HG03457 (cell line): ENCODE measurements around the gene FOXP4.

Experiments
- ATAC-seq: cut with Tn5 transposase; IDR thresholded peaks from one replicate; pipeline ENCODE4 v1.9.1; 2021; ENCODE audit warnings: moderate number of reproducible peaks; ENCODE audit not compliant: unreplicated experiment

The FOXP4 gene

GRCh38 chr6:41580690-41581089 lies 34.5 kb downstream of the FOXP4 start:
- ATAC-seq = no peak

- ATAC-seq = no peak
These were observed 35.3 kb downstream of the FOXP4 start for GRCh38 chr6:41581381-41581991.

DNA sequence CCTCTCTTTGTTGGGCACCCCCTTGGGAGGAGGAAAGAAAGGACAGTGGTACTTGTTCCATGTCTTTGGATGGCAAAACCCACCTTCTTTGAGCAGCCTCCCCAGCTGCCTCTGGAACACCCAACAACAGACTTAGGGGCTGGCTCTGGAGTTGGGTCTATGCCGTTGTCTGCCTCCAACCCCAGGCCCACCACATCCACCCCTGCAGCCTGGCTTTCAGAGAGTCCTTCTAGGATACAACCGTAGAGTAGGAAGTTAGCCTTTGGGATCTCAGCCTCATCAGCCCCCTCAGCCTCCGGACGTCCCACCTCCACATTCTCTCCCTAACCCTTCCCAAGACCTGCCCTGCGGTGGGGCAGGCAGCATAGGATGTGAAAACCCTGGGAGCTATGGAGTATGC lies 36.4 kb downstream of the FOXP4 start:
- no peak for ATAC-seq

- ATAC-seq = no peak
These were observed 37.4 kb downstream of the FOXP4 start for GRCh38 chr6:41583565-41583964.

DNA sequence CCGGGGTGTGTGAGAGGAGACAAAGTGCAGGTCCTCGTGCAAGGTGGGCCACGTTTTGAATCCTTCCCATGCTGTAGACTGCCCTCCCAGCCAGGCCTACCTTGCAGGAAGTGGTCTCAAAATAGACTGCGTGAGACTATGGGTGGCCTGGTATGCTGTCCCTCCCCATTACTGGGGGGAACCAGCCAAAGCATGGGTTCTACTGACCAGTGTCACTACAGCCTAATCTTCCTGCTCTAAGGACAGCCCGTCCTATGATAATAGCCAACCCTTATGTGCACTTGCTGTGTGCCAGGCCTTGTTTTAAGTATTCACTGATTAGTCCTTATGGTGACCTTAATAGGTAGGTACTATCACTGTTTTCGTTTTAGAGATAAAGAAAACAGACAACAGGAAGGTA lies 38.0 kb downstream of the FOXP4 start:
- ATAC-seq = no peak

DNA sequence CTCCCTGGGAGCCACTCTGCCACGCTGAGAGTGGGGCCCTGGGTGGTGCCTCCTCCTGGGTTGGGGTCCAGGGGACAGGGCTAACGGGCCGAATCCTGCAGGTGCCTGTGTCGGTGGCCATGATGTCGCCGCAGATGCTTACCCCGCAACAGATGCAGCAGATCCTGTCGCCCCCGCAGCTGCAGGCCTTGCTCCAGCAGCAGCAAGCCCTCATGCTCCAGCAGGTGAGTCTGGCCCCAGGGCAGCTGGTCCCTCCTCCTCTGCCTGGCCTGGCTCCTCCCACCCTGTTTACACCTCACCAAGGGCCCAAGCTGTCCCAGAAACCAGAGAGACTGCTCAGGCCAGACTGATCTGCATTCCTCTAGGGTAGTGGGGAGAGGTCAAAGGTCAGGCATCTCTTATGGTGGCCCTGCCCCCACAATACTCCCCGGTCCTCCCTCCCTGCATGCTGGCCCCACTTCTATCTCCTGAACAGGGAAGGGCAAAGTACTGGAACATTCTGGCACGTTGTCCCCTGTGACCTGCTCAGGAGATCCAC lies 38.6 kb downstream of the FOXP4 start:
- no peak for ATAC-seq

DNA sequence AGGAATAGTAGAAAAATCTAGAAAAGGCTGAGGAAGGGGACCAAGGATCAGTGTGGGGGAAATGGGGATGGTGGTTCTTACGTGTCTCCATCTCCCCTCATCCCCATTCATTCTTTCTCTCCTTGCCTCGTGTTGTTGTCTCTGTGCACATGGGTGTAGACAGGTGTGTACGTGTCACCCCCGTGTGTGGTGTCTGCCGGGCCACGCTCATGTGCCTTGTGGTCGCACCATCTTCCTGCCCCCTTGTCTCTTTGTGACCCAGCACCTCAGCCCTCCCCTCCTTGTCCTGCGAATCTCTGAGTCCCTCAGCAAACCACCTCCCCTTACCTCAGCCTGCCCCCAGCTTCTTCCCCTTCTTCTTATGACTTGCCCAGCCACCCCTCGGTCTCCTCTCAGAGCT lies 39.4 kb downstream of the FOXP4 start:
- no peak for ATAC-seq

DNA sequence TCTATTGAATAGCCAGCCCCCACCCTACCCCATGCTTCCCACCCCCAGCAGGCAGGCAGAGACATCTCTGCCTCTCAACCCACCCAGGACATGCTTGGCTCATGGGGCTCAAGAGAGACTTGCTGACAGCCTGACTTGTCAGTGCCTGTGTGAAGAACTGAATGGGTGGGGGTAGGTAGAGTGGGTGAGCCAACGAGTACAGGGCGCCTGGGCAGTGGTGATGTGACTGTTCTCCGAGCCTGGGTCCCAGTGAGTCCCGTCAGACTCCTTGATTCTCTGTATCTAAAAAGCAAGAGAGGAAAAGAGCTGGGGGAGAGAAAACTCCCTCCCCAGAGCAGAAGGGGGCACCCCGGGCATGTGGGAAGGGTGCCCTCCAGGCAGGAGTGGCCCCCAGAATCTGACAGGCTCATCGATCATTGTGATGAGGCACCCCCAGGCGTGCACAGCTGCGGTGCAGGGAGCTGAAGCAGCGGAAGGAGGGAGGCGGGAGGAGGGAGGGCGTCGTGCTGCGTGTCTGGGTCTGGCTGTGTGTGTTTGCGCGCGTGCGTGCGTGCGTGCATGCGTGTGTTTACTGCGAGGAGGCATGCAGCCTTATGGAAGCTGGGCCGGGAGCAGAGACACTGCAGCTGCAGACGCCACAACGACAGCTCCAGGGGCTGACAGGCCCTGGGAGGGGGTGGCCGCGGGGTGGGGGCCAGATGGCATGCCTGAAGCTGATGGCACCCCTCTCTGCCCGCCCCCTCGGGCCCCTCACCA lies 40.2 kb downstream of the FOXP4 start:
- ATAC-seq = no peak

DNA sequence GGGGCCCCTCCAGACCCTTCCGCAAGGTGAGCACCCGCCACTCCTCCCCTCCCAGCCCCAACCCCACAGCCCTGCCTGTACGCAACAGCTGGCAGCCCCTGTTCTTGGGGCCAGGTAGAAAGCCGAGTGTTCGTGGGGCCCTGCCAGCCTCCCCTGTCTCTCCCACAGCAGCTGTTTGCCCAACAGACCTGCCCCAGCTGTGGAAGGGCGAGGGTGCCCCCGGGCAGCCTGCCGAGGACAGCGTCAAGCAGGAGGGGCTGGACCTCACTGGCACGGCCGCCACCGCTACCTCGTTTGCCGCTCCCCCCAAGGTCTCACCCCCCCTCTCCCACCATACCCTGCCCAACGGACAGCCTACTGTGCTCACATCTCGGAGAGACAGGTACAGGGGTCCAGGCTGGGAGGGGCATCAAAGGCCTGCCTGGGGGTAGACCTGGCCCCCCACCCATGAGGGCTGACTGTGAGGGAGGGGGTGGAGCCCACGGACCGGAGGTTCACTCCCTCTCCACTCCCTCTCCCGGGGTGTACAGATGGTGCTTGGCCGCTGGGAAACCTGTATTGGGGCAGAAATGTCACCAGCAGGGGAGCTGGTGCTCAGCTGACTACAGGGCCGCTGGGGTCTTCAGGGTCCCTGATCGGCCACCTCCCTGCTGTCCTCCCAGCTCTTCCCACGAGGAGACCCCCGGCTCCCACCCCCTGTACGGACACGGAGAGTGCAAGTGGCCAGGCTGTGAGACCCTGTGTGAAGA lies 41.1 kb downstream of the FOXP4 start:
- ATAC-seq = no peak

DNA sequence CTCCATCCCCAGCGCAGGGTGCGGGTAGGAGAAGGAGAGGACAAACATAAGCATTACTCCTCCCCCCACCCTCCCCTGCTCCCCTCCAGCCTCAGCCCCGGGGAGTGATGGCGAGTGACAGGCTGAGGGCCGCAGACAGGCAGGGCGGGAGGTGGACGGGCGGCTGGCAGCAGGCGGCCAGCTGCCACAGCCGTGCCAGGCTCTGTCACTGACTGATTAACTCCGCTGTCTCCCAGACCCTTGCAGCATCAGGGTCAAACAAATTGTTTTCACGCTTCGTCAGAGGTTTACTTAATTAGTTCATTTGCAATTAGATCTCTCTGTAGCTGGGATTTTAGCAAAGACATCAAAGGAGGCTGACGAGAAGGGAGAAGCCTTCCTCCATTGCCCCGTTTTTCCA lies 41.9 kb downstream of the FOXP4 start:
- no peak for ATAC-seq

GRCh38 chr6:41589223-41589622 lies 43.0 kb downstream of the FOXP4 start:
- no peak for ATAC-seq

- ATAC-seq = no peak
These were observed 43.7 kb downstream of the FOXP4 start for GRCh38 chr6:41589636-41590622.

- ATAC-seq = no peak
These were observed 44.9 kb downstream of the FOXP4 start for GRCh38 chr6:41591122-41591521.

DNA sequence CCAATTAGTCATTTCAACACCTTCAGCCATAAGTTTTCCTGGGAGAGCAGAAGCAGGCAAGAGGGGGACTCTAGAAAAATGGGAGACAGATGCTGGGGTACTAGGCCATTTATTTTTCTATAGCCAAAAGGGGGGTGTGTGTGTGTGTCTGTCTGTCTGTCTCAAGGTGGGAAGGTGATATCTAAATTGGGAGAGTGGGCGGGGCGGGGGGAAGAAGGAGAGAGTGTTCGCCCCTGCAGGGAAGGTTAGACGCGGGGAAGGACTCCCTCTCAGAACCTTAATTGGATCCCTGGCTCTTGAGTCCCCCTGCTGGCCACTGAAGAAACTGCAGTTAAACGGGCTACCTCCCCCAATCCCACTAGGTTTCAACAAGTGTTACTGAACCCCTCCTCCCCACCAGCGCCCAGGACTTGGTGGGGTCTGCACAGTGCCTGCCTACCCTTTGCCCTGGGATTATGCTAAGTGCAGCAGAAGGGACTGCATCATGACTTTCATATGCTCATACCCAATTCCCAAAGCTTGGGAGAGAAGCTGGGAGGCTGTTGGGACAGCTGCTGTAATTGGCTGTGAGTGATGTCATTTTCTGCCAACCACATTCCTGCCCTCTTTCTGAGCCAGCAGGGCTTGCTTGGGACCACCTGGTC lies 45.8 kb downstream of the FOXP4 start:
- no peak for ATAC-seq

DNA sequence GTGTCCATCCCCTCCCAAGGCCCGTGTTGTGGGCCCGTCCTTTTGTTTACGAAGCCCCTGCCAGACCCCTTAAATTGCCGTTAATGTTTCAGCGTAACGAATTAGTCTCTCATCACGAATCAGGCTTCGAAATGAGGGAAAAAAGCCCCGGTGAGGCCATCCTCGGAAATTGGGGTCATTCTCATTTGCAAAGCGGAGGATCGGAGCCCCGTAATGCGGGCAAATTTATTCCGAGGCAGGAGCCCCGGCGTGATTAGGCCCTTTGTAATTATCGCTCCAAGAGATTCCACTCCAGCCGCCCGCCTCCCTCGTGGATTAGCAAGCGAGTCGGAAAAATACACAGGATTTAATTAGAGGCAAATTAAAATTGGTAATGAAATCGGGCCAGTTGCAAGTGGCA lies 47.2 kb downstream of the FOXP4 start:
- no peak for ATAC-seq

DNA sequence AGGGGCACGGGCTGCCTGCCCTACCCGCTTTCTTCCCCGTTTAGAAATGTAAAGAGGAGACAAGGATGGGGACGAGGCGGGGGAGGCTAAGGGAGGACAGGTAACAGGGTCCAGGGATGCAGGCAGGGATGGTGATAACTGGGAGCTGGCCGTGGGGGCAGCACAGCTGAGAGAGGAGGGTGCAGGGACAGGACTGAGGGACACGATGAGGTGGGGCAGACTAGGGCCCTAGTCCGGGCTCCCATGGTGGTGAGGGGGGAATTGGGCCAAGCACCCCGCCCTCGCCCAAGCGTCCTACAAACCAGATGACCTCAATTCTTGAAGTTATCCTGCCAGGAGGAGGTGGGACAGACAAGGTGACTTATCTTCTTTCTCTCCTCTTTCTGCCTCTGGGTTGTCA lies 47.7 kb downstream of the FOXP4 start:
- ATAC-seq = no peak

DNA sequence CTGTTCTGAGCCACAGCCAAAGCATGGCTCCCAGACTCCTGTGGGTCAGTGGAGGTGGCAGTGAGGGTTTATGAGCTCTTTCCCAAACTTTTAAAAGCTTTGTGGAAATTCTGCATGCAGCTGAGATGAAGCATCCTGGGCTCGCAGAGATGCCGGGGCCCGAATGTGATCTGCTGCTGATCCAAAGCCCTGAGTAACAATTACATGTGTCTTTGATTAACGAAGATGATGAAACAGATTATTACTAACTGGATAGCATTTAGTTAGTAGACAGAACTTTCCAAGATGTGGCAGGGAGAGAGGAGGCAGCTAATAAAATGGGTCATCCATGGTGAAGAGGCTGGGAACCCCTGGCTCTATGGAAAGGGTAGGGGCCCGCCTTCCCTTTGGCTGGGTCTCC lies 48.1 kb downstream of the FOXP4 start:
- no peak for ATAC-seq

DNA sequence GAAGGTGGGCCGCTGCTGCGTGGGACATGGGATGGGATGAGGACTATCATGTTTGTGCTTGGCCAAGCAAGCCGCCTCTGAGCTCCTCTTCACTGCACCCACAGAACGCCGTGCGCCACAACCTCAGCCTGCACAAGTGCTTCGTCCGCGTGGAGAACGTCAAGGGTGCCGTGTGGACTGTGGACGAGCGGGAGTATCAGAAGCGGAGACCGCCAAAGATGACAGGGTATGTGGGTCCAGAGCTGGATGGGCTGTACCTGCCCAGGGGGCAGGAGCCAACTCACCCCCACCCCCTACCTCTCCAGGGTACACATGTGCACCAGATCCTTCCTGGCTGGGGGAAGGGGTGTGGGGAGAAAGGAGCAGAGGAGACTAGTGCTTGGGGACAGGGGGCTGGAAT lies 48.6 kb downstream of the FOXP4 start:
- no peak for ATAC-seq

DNA sequence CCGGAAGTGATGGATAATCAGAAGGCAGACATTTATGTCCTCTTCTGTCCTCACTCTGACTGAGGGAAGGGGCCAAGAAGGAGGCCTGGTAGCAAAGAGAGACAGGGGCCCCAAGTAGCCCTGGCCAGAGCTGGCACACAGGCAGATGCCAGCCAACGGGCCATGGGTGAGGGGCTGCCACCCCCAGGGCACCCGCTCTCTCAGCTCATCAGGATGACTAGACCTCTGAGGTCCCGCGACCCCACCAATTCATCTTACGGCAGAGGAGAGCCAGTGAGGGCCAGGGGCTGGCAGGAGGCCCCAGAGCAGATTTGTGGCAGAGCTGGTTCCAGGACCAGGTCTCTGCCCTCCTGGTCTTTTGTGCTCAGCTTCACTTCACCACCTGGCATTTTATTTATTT lies 49.0 kb downstream of the FOXP4 start:
- ATAC-seq = no peak

DNA sequence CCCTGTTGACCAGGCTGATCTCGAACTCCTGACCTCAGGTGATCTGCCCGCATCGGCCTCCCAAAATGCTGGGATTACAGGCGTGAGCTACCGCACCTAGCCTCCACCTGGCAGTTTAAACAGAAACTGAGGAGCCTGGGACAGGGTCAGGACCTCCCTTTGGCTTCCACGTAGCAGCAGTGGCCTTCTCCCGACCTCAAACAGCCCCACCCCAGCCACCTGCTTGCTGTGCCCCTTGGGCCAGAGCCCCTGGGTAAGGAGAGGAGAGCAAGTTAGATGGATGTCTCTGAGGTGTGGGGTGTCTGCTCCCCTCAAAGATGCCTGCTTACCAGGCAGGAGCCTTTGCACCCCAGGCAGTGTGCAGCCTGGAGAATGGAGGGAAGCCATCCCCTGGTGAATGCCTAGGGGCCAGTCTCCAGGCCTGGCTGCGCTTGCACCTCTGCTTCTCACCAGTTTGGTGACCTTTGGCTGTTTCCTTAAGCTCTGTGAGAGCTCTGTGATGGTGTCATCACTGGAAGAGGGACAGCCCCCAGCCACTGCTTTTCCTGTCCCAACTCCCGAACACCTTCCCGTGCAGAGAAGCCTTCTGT lies 50.0 kb downstream of the FOXP4 start:
- ATAC-seq = no peak
